Peyer's patch (tissue), 4 donors: ENCODE results near the gene PCDHA1.

Experiments used
- CTCF ChIP-seq, 6 experiments: fragments of 450-650 bp in 4 of 6; fragments of 200-600 bp in 2 of 6; sonication (generic) in 1 of 6; IDR thresholded peaks; one replicate each; pipeline ENCODE4 v1.5.1; 2017 to 2019; ENCODE audit warnings: antibody characterized with exemption in 6 of 6, mild to moderate bottlenecking in 3 of 6, moderate library complexity in 1 of 6
- POLR2A ChIP-seq, 2 donors: fragments of 450-650 bp; IDR thresholded peaks; one replicate each; pipeline ENCODE4 v1.5.1; 2017; ENCODE audit warnings: antibody characterized with exemption in 2 of 2, mild to moderate bottlenecking in 2 of 2, moderate library complexity in 2 of 2

GRCh38 chr5:140877262-140877581, 91.3 kb downstream of the PCDHA1 start:
- no peak for TF ChIP-seq CTCF (IDR thresholded peaks at IDR 0.05)
- no peak for TF ChIP-seq POLR2A (IDR thresholded peaks at IDR 0.05)
